HEK293T (cell line): ENCODE results near the gene TMEM215.

Experiments used
- BHLHE40 ChIP-seq: fragments of 450-650 bp; IDR thresholded peaks from 2 replicates; pipeline ENCODE4 v1.6.1; 2016; ENCODE audit warnings: mild to moderate bottlenecking, moderate library complexity, borderline replicate concordance
- CTBP1 ChIP-seq: fragments of 450-650 bp; IDR thresholded peaks from 2 replicates; pipeline ENCODE4 v1.6.1; 2016; ENCODE audit warnings: borderline replicate concordance
- FOXA1 ChIP-seq: fragments of 450-650 bp; IDR thresholded peaks from 2 replicates; pipeline ENCODE4 v1.6.1; 2016; ENCODE audit warnings: mild to moderate bottlenecking
- FOXK2 ChIP-seq: fragments of 450-650 bp; IDR thresholded peaks from 2 replicates; pipeline ENCODE4 v1.6.1; 2016; ENCODE audit warnings: mild to moderate bottlenecking
- FOXM1 ChIP-seq: fragments of 450-650 bp; IDR thresholded peaks from 2 replicates; pipeline ENCODE4 v1.6.1; 2017; ENCODE audit warnings: mild to moderate bottlenecking, borderline replicate concordance
- HDGF ChIP-seq: fragments of 450-650 bp; IDR thresholded peaks from 2 replicates; pipeline ENCODE4 v1.6.1; 2017; ENCODE audit warnings: antibody characterized with exemption, borderline replicate concordance
- PKNOX1 ChIP-seq: fragments of 450-650 bp; IDR thresholded peaks from 2 replicates; pipeline ENCODE4 v1.6.1; 2016
- SP1 ChIP-seq: fragments of 450-650 bp; IDR thresholded peaks from 2 replicates; pipeline ENCODE4 v1.6.1; 2017
- TARDBP ChIP-seq: fragments of 450-650 bp; IDR thresholded peaks from 2 replicates; pipeline ENCODE4 v1.6.1; 2016

DNA sequence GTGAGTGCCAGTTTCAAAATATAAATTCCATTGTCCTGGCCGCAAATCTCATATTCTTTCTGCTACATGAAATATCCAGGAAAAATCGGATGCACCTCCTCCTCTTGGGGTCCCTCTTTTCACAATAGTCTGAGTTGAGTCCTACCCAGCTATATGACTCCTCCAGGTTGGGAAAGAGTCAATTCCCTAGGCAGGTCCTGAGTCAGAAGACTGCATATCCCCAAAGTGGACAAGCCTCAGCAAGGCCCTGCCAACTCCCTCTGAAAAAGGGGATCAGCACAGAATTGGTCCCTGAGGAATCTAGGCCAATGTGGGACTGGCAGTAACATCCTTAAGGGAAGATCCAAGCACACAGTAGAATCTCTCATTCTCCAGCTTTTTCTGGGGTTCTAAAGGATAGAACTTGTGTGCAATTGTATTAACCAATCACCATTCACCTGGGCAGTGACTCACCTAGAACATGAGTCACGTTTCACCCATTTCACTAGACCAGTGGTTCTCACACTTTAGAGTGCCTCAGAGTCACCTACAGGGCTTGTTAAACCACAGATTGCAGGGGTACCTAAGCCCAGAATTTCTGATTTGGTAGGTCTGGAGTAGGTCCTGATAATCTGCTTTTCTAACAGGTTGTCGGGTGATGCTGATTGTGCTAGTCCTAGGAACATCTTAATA is 44.7 kb upstream of the TMEM215 start:
- TF ChIP-seq SP1, result no peak
- TF ChIP-seq BHLHE40, result no peak
- TF ChIP-seq FOXK2, result no peak
- no peak for TF ChIP-seq FOXM1
- no peak for TF ChIP-seq FOXA1
- no peak for TF ChIP-seq HDGF
- no peak for TF ChIP-seq CTBP1
- TF ChIP-seq PKNOX1, result no peak
- no peak for TF ChIP-seq TARDBP
